WTC11 (cell line): ENCODE data around the gene RILPL1. TPM values are rescaled to one million over a fixed set of nuclear protein-coding genes. Genes with fewer than 3 reads are reported as not detected.

Source experiments
- ATAC-seq: fragments of 200-7000 bp; cut with Tn5 transposase; 2 replicates; pipeline ENCODE4 v1.10.0; 2021; ENCODE audit warnings: mild to moderate bottlenecking, moderate library complexity
- CTCF ChIA-PET: fragments of 300-600 bp; sonication (Branson Sonifier 250); formaldehyde crosslinking; loops from one replicate; lab custom pipeline; 2021; ENCODE audit warnings: antibody characterized with exemption; lab: Charles Lee
- POLR2A ChIA-PET: fragments of 350-600 bp; sonication (Branson Sonifier 250); formaldehyde crosslinking; loops from one replicate; lab custom pipeline; 2021; ENCODE audit warnings: antibody characterized with exemption; lab: Charles Lee
- DNase-seq: peaks from one replicate; pipeline ENCODE4 v3.0.0; 2021; ENCODE audit warnings: low spot score
- H3K27ac Mint-ChIP-seq: 2 replicates; pipeline ENCODE4 v1.8.0; 2021; ENCODE audit warnings: mixed read lengths
- H3K27me3 Mint-ChIP-seq: 2 replicates; pipeline ENCODE4 v1.8.0; 2021; ENCODE audit warnings: low read depth, mild to moderate bottlenecking, moderate library complexity, mixed read lengths
- H3K36me3 Mint-ChIP-seq: 2 replicates; pipeline ENCODE4 v1.8.0; 2021; ENCODE audit warnings: mixed read lengths
- H3K4me1 Mint-ChIP-seq: 2 replicates; pipeline ENCODE4 v1.8.0; 2022; ENCODE audit warnings: mixed read lengths
- H3K4me3 Mint-ChIP-seq: 2 replicates; pipeline ENCODE4 v1.8.0; 2021; ENCODE audit warnings: mild to moderate bottlenecking, moderate library complexity, mixed read lengths
- H3K9me3 Mint-ChIP-seq: 2 replicates; pipeline ENCODE4 v1.8.0; 2021; ENCODE audit warnings: mixed read lengths
- ATF2 ChIP-seq: sonication (generic); formaldehyde crosslinking; IDR thresholded peaks from 2 replicates; pipeline ENCODE4 v1.8.1; 2022; ENCODE audit warnings: low read depth, missing genetic modification reagents, borderline replicate concordance
- CDX4 ChIP-seq: fragments of 250-450 bp; sonication (Bioruptor Pico); IDR thresholded peaks from 2 replicates; pipeline ENCODE4 v1.9.0; 2021; ENCODE audit warnings: moderate library complexity, mild to moderate bottlenecking, inconsistent platforms, borderline replicate concordance
- E2F1 ChIP-seq: sonication (generic); formaldehyde crosslinking; IDR thresholded peaks from 2 replicates; pipeline ENCODE4 v1.8.0; 2022; ENCODE audit warnings: mild to moderate bottlenecking, missing genetic modification reagents
- E2F4 ChIP-seq: sonication (generic); formaldehyde crosslinking; IDR thresholded peaks from 2 replicates; pipeline ENCODE4 v1.8.1; 2022; ENCODE audit warnings: low read depth, mild to moderate bottlenecking, moderate library complexity, missing genetic modification reagents, borderline replicate concordance
- ELF4 ChIP-seq: sonication (generic); formaldehyde crosslinking; IDR thresholded peaks from 2 replicates; pipeline ENCODE4 v1.8.1; 2022; ENCODE audit warnings: low read depth, mild to moderate bottlenecking, moderate library complexity, missing genetic modification reagents
- ERG ChIP-seq: fragments of 250-450 bp; sonication (Bioruptor Pico); IDR thresholded peaks from 2 replicates; pipeline ENCODE4 v1.8.0; 2021; ENCODE audit warnings: mild to moderate bottlenecking
- FOXP1 ChIP-seq: sonication (generic); formaldehyde crosslinking; IDR thresholded peaks from 2 replicates; pipeline ENCODE4 v1.8.0; 2022; ENCODE audit warnings: missing genetic modification reagents, mild to moderate bottlenecking, moderate library complexity, borderline replicate concordance
- FOXP4 ChIP-seq: sonication (generic); formaldehyde crosslinking; IDR thresholded peaks from 2 replicates; pipeline ENCODE4 v1.8.0; 2022; ENCODE audit warnings: mild to moderate bottlenecking, missing genetic modification reagents
- GABPB1 ChIP-seq: sonication (generic); formaldehyde crosslinking; IDR thresholded peaks from 2 replicates; pipeline ENCODE4 v1.8.1; 2023; ENCODE audit warnings: mild to moderate bottlenecking, missing genetic modification reagents
- GTF2I ChIP-seq: fragments of 250-450 bp; sonication (Bioruptor Pico); conservative IDR thresholded peaks from 2 replicates; pipeline ENCODE4 v1.4.0; 2021; ENCODE audit warnings: mild to moderate bottlenecking
- NR3C1 ChIP-seq: sonication (generic); formaldehyde crosslinking; conservative IDR thresholded peaks from 2 replicates; pipeline ENCODE4 v1.8.1; 2023; ENCODE audit warnings: low read depth, mild to moderate bottlenecking, missing genetic modification reagents
- PREB ChIP-seq: sonication (generic); formaldehyde crosslinking; IDR thresholded peaks from 2 replicates; pipeline ENCODE4 v1.8.1; 2022; ENCODE audit warnings: mild to moderate bottlenecking, missing genetic modification reagents, moderate library complexity, borderline replicate concordance
- RELA ChIP-seq: sonication (generic); formaldehyde crosslinking; IDR thresholded peaks from 2 replicates; pipeline ENCODE4 v1.8.1; 2022; ENCODE audit warnings: missing genetic modification reagents, mild to moderate bottlenecking, borderline replicate concordance
- SMAD3 ChIP-seq: sonication (generic); formaldehyde crosslinking; IDR thresholded peaks from 2 replicates; pipeline ENCODE4 v1.8.0; 2022; ENCODE audit warnings: missing genetic modification reagents, mild to moderate bottlenecking, borderline replicate concordance
- STAT6 ChIP-seq: sonication (generic); formaldehyde crosslinking; conservative IDR thresholded peaks from 2 replicates; pipeline ENCODE4 v1.8.1; 2023; ENCODE audit warnings: mild to moderate bottlenecking, low read depth, missing genetic modification reagents, moderate library complexity
- TCF7 ChIP-seq: sonication (generic); formaldehyde crosslinking; IDR thresholded peaks from 2 replicates; pipeline ENCODE4 v1.8.0; 2022; ENCODE audit warnings: mild to moderate bottlenecking, low read depth, missing genetic modification reagents, moderate library complexity
- TEAD4 ChIP-seq: sonication (generic); formaldehyde crosslinking; IDR thresholded peaks from 2 replicates; pipeline ENCODE4 v1.8.0; 2022; ENCODE audit warnings: mild to moderate bottlenecking, missing genetic modification reagents
- ZBTB21 ChIP-seq: sonication (generic); formaldehyde crosslinking; IDR thresholded peaks from 2 replicates; pipeline ENCODE4 v1.8.1; 2023; ENCODE audit warnings: mild to moderate bottlenecking, missing genetic modification reagents, borderline replicate concordance
- ZBTB43 ChIP-seq: sonication (generic); formaldehyde crosslinking; IDR thresholded peaks from 2 replicates; pipeline ENCODE4 v1.8.1; 2023; ENCODE audit warnings: mild to moderate bottlenecking, missing genetic modification reagents
- ZMAT4 ChIP-seq: fragments of 250-450 bp; sonication (Bioruptor Pico); IDR thresholded peaks from 2 replicates; pipeline ENCODE4 v1.9.0; 2021; ENCODE audit warnings: mild to moderate bottlenecking
- ZNF263 ChIP-seq: sonication (generic); formaldehyde crosslinking; IDR thresholded peaks from 2 replicates; pipeline ENCODE4 v1.8.1; 2022; ENCODE audit warnings: low read depth, mild to moderate bottlenecking, moderate library complexity, missing genetic modification reagents
- total RNA-seq: library from RNA; stranded (reverse); gene quantifications from 3 replicates; pipeline ENCODE4 v1.2.3, GENCODE V29; 2021

The RILPL1 gene
- total RNA-seq, 1 experiment from 2014 or later: 8.2 TPM

GRCh38 chr12:123491481-123491880, 42.0 kb downstream of the RILPL1 start (continued):
- TF ChIP-seq FOXP1 (CRISPR knock-in tag): no peak
- TF ChIP-seq SMAD3: no peak
- TF ChIP-seq TCF7 (CRISPR knock-in tag): no peak
- no peak for TF ChIP-seq CDX4 (CRISPR knock-in tag)
- no peak for TF ChIP-seq E2F1 (CRISPR knock-in tag)
- no peak for TF ChIP-seq GABPB1
- no peak for TF ChIP-seq E2F4 (CRISPR knock-in tag)
- TF ChIP-seq ZBTB21 (CRISPR knock-in tag): no peak

- Mint-ChIP-seq H3K4me3 (no peak overlapping the region), H3K4me1 (peaks cover 8% of the 10 kb centered on the region), H3K9me3 (no peaks in the 10 kb centered on the region), H3K27ac (no peak overlapping the region), H3K36me3 (no peaks in the 10 kb centered on the region), H3K27me3 (no peaks in the 10 kb centered on the region)
- no peak for DNase-seq
- ChIA-PET POLR2A (no interaction called here), CTCF (interaction anchor here (0.6 to 0.9 kb wide), 2 partner anchors 253 to 291 kb away, joined by 3 read pairs; no protein-coding TSS in a partner anchor)
- ATAC-seq: no peak
- no peak for TF ChIP-seq ELF4 (CRISPR knock-in tag)
- no peak for TF ChIP-seq ATF2 (CRISPR knock-in tag)
- TF ChIP-seq ZNF263: no peak
- no peak for TF ChIP-seq GTF2I
- no peak for TF ChIP-seq ZBTB43 (CRISPR knock-in tag)
- TF ChIP-seq STAT6 (CRISPR knock-in tag): no peak
- no peak for TF ChIP-seq TEAD4
- TF ChIP-seq ZMAT4 (CRISPR knock-in tag): no peak
- no peak for TF ChIP-seq NR3C1
- no peak for TF ChIP-seq ERG (CRISPR knock-in tag)
- TF ChIP-seq PREB (CRISPR knock-in tag): no peak
- TF ChIP-seq RELA: no peak
- no peak for TF ChIP-seq FOXP4
These were observed 42.5 kb downstream of the RILPL1 start for GRCh38 chr12:123491056-123491455.
